Mucosa of descending colon (tissue), 3 donors: ENCODE data around the gene DEGS2. TPM values are rescaled to one million over a fixed set of nuclear protein-coding genes. Genes with fewer than 3 reads are reported as not detected.

ENCODE experiments used
- ATAC-seq: fragments of 200-7000 bp; cut with Tn5 transposase; one replicate; pipeline ENCODE4 v1.9.1; 2020; ENCODE audit warnings: mild to moderate bottlenecking, moderate library complexity
- DNase-seq, 3 donors: peaks; one replicate each; pipeline ENCODE4 v3.0.0-alpha.2; 2020
- H3K36me3 ChIP-seq: fragments of 200-600 bp; one replicate; pipeline ENCODE4 v1.8.0; 2021; ENCODE audit warnings: low read depth, mild to moderate bottlenecking
- H3K4me1 ChIP-seq: fragments of 200-600 bp; one replicate; pipeline ENCODE4 v1.8.0; 2021; ENCODE audit warnings: low read depth, mild to moderate bottlenecking
- H3K4me3 ChIP-seq: fragments of 200-600 bp; one replicate; pipeline ENCODE4 v1.8.0; 2021; ENCODE audit warnings: mild to moderate bottlenecking
- H3K9me3 ChIP-seq: fragments of 200-600 bp; one replicate; pipeline ENCODE4 v1.8.0; 2021; ENCODE audit warnings: mild to moderate bottlenecking
- intact Hi-C, 2 donors: fragments of 100-400 bp; cut with DNase I in 1 of 2; cut with micrococcal nuclease in 1 of 2; formaldehyde crosslinking; loops; one replicate each; pipeline versions ENCODE4 v1.11.0 to v1.11.1; 2022; cut with DNase I, micrococcal nuclease
- total RNA-seq, 3 donors: library from RNA; stranded (reverse); fragmentation: NEBNext Ultra II Directional in 2 of 3; extraction: Animal tissue kit (Norgen Biotek cat#: 25700) in 2 of 3; gene quantifications; one replicate each; pipeline versions ENCODE4 v1.2.1 to v1.2.4, GENCODE V29; 2021 to 2023
- TF ChIP-seq, protein P1 (sequence below): fragments of 200-600 bp; IDR thresholded peaks from one replicate; pipeline ENCODE4 v1.8.0; 2022; ENCODE audit warnings: antibody characterized with exemption, mild to moderate bottlenecking
- donor health status: DM: no; HTN: no; CAD: no; lungs with moderate emphysema.
- donor health status: DM: no; HTN: no; CAD: no.
- donor health status: DM: no; HTN: yes; CAD: no.

DEGS2 gene
- total RNA-seq, 3 donors from 2014 or later, result 6.2 to 28.5 (median 27.9) TPM

GRCh38 chr14:100115726-100116125 lies 43.7 kb downstream of the DEGS2 start:
- Histone ChIP-seq H3K9me3 (no peaks in the 10 kb centered on the region), H3K4me3 (no peak overlapping the region), H3K4me1 (no peaks in the 10 kb centered on the region), H3K36me3 (no peaks in the 10 kb centered on the region)
- DNase-seq (no peak), ATAC-seq (no peak)
- intact Hi-C loops, result no loop called here
- TF ChIP-seq, protein P1, sequence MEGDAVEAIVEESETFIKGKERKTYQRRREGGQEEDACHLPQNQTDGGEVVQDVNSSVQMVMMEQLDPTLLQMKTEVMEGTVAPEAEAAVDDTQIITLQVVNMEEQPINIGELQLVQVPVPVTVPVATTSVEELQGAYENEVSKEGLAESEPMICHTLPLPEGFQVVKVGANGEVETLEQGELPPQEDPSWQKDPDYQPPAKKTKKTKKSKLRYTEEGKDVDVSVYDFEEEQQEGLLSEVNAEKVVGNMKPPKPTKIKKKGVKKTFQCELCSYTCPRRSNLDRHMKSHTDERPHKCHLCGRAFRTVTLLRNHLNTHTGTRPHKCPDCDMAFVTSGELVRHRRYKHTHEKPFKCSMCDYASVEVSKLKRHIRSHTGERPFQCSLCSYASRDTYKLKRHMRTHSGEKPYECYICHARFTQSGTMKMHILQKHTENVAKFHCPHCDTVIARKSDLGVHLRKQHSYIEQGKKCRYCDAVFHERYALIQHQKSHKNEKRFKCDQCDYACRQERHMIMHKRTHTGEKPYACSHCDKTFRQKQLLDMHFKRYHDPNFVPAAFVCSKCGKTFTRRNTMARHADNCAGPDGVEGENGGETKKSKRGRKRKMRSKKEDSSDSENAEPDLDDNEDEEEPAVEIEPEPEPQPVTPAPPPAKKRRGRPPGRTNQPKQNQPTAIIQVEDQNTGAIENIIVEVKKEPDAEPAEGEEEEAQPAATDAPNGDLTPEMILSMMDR, result no peak

- no peak for ATAC-seq
- H3K4me1 ChIP-seq, result no peaks in the 10 kb centered on the region
- no peaks in the 10 kb centered on the region for H3K9me3 ChIP-seq
- intact Hi-C loops, result no loop called here
- no peak for DNase-seq
- TF ChIP-seq, protein P1, result no peak
- no peak overlapping the region for H3K4me3 ChIP-seq
- no peaks in the 10 kb centered on the region for H3K36me3 ChIP-seq
Measured at GRCh38 chr14:100115236-100115635, 44.2 kb downstream of the DEGS2 start.

DNA sequence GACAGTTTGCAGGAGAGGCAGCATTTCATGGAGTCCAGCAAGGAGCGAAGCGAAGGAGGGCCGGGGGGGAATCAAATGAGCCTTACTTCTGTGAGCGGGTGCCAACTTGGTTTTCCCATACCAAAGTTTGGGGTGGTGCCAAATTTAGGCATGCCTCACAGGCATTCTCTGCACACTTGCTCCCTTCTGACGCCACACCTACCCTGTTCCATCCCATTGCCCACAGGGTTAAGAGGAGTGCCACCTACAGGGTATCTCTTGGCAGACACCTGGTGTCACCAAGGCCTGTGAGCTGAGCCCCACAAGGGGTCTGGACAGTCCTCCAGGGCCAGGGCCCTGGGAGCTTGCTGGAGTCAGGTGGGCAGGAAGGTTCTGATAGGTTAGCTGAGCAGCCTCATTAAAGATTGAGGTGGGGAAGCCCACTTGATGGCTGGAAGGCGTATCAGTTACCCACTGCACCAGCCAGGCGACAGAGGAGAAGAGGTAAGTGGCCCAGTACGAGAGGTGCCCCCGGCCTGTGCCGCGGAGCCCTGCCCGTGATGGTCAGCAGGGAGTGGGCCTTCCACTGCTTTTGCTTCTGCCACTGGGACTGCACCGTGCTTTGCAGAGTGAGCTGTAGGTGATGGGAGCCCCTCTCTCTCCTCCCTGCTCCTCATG lies 45.2 kb downstream of the DEGS2 start:
- intact Hi-C loops, result no loop called here
- DNase-seq (no peak), ATAC-seq (no peak)
- Histone ChIP-seq H3K36me3 (no peaks in the 10 kb centered on the region), H3K4me3 (no peak overlapping the region), H3K4me1 (no peaks in the 10 kb centered on the region), H3K9me3 (no peaks in the 10 kb centered on the region)
- TF ChIP-seq, protein P1, result no peak

GRCh38 chr14:100111931-100112704 lies 47.3 kb downstream of the DEGS2 start:
- ATAC-seq, result no peak
- Histone ChIP-seq H3K36me3 (no peaks in the 10 kb centered on the region), H3K4me3 (no peak overlapping the region), H3K4me1 (peaks cover 7% of the 10 kb centered on the region), H3K9me3 (no peaks in the 10 kb centered on the region)
- DNase-seq, result no peak
- TF ChIP-seq, protein P1, result no peak
- intact Hi-C loops, result no loop called here

GRCh38 chr14:100110816-100111215 lies 48.6 kb downstream of the DEGS2 start:
- intact Hi-C loops, result no loop called here
- H3K4me1 ChIP-seq, result peaks cover 7% of the 10 kb centered on the region
- TF ChIP-seq, protein P1, result no peak
- H3K36me3 ChIP-seq, result no peaks in the 10 kb centered on the region
- ATAC-seq (no peak), DNase-seq (no peak)
- H3K4me3 ChIP-seq, result no peak overlapping the region
- no peaks in the 10 kb centered on the region for H3K9me3 ChIP-seq
